Fibroblast of the conjunctiva (primary cell): Measurements from ENCODE around the gene RALY.

Source experiments
- DNase-seq: peaks from one replicate; pipeline ENCODE4 v3.0.0-alpha.2; 2010; ENCODE audit warnings: low read depth

Gene RALY

GRCh38 chr20:33993576-33994221 lies at the start of gene RALY:
TSS of gene RALY (plus strand) at chr20:33993911. CDS start at chr20:34072075, 78,164 bp downstream.
- peak; percentile 8 for DNase-seq

DNA sequence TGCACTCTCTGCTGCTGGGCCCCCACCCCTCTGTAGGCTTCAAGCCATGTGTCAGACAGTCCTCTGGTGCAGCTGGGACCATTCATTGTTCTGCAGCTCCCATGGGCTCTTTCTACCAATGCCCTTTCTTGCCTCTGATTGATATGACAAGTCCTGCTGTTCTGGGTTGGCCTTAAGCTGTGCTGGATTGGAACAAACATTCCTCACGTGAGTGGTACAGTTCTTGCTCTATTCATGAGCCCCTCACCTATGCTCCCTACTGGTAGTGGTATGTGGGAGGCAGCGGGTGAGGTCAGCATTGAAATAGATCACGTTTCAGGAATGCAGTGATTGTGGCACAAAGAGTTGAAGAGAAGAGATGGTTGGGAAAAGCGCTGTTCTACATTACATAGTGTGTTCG lies 48.8 kb upstream of the RALY start:
- DNase-seq = no peak

GRCh38 chr20:33945391-33946081 lies 48.2 kb upstream of the RALY start:
- peak; percentile 55 for DNase-seq

DNA sequence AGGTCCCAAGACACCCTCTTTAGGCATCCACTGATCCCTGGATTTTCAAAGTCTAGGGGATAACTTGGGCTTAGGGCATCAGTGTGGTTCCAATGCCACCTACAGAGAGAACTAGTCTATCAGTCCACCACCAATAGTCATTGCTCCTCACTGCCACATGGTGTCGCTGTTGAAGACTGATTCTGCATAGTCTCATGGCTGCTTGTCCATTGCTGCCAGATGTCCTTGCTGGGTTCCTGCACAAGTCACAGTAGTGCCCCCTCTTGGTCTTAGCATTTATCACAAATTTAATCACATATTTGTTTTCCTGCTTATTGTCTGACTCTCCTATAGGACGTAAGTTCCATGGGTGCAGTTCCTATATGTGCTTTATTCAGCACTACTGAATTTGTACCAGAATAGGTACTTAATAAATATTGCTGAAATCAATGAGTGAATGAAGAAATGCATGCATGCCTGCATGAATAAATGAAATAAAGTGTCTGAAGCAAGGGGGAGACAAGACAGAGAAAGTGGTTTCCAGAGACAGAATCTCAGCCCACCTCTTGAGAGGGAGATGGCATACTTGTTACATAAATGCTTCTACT lies 45.9 kb upstream of the RALY start:
- peak; percentile 23 for DNase-seq

DNA sequence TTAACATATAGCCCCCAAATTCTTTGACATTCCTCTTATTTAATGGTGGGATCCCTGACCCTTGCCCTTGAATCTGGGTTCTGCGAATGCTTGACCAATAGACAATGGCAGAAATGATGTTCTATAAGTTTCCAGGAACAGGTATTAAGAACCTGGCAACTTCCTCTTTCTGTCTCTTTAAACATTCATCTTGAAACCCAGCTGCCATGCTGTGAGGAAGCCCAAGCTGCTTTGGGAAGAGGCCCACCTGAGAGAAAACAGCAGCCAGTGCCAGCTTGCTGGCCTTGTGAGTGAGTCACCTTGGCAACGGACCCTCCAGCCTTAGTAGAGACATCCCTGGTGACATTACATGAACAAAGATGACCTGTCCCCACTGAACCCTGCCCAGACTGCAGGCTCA lies 45.2 kb upstream of the RALY start:
- DNase-seq = no peak

DNA sequence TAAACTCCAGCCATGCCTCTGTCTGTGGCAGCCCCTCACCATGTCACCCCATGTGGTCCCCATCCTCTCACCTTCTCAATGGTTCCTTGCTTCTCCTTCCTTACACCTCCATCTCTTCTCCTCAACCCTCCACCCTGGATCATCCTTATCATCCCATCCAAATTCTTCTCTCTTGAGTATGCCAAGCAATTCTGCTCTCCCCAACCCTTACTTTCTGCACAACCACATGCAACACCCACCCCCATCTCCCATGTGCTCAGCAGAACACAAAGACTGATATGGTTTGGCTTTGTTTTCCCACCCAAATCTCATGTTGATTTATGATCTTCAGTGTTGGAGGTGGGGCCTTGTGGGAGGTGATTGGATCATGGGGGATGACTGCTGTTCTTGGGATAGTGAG lies 42.5 kb upstream of the RALY start:
- no peak for DNase-seq

- DNase-seq = no peak
Measured at GRCh38 chr20:33954504-33954903, 39.2 kb upstream of the RALY start.

- no peak for DNase-seq
Measured at GRCh38 chr20:33963751-33964150, 30.0 kb upstream of the RALY start.

DNA sequence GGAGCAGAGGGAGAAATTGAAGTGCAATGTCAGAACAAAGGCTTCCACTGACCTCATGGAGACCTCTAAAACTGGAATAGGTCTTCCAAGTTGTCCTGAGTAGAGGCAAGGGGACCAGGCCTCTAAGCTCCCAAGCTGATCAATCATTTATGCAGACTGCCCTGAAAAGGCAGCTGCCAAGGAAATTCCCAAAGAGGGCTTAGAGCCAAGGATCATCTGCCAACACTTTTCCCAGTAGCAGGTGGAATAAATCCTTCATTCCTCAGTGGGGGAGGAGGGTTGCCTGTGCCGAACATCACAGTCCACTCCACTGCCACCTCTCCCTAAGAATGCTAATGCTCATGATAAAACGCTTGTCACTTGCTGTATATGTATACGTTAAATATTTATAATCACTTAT lies 29.3 kb upstream of the RALY start:
- no peak for DNase-seq

DNA sequence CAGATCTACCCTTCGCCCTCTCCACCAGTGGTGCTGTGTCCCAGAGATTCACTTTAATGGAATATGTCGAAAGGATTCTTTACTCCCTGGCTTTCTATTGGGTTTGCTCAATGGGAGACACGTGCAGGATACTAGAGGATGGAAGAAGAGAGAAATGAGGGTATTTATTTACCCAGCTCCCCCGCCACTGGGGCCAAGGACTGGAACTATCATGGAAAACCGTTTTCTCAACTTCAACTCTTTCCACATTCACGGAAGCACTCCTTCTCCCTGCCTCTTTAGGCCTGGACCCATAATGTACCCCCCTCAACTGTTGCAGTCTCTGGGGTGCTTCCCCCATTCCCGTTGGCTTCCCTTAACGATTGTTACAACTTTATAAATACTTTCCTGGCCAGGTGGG lies 26.6 kb upstream of the RALY start:
- no peak for DNase-seq

GRCh38 chr20:33969563-33969962 lies 24.1 kb upstream of the RALY start:
- no peak for DNase-seq

- DNase-seq = no peak
Measured at GRCh38 chr20:33970229-33970628, 23.5 kb upstream of the RALY start.

DNA sequence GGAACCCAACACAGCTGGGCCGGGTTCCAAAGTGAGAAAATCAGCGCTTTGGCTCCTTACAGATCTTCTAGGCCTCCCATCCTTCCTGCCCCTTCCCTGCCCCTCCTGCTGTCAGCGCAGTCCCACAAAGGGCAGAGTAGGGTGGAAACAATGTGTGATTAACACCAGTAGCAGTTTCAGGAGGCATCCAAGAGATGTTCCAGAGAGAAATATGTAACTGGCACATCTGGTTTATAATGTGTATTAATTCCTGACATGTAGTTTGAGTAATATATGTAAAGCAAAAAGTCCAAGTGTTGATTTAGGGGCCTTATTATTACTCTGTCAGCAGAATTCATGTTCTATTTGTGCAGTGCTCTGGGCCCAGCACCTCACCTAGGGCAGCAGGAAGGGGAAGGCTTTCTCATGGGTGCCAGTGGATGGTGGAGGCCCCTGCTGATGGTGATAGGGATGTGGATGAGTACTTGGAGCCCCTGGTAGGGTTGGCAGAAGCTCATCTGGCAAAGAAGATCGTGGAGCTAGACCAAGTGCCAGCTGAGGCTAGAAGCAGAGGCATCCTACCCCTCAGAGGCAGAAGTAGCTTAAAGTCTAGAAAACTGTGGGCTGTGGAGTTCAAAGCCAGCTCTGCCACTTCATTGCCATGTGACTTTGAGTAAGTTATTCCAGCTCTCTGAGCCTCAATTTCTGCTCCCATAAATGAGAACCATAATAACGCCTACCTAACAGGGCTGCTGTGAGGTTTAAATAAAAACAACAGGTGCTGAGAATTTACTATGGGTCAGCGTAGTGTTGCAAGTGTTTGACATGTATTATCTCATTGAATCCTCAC lies 22.4 kb upstream of the RALY start:
- DNase-seq = no peak

DNA sequence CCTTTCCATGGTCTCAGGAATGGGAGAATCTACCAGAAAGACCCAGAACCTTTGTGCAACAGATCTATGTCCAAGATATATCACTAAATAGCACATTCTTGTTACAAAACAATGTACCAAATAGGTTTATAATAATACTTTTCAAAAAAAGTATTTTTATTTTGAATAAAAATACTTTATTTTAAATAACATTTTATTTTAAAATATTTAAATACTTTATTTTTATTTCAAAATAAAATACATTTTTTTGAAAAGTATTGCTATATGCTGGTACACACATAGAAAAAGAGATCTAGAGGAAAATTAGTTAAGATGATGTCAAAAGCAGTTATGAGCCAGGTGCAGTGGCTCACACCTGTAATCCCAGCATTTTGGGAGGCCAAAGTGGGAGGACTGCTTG lies 16.8 kb upstream of the RALY start:
- DNase-seq = no peak

DNA sequence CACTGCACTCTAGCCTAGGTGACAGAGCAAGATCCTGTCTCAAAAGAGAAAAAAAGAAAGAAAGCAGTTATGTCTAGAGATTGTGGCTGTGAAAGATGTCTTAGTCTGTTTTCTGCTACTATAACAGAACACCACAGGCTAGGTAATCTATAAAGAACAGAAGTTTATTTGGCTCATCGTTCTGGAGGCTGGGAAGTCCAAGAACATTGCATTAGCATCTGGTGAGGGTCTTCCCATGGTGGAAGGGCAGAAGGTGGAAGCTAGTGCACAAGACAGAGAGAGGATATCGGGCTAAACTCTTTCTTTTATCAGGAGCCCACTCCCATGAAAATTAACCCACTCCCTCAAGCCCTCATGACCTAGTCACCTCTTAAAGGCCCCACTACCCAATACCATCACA lies 16.2 kb upstream of the RALY start:
- DNase-seq = no peak

GRCh38 chr20:33979094-33979493 lies 14.6 kb upstream of the RALY start:
- DNase-seq = no peak

DNA sequence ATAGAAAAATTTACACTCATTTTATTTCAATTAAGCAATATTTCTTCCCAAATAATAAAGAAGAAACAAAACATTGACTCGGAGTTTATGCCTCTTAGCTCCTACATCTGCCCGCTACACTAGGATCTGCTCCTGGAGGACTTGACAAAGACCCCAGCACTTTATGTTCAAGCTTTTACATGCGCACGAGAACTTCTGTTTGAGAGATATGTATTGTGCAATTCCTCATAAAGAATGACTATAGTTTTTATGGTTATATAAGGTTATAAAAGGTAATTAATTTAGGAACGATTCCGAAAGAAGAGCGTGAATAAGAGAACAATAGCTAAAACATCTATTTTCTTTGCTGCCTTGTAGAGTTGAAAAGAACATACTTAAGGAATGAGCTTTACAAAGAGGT lies 12.4 kb upstream of the RALY start:
- no peak for DNase-seq

GRCh38 chr20:33981964-33982363 lies 11.7 kb upstream of the RALY start:
- no peak for DNase-seq

- no peak for DNase-seq
Measured at GRCh38 chr20:33983371-33983770, 10.3 kb upstream of the RALY start.

DNA sequence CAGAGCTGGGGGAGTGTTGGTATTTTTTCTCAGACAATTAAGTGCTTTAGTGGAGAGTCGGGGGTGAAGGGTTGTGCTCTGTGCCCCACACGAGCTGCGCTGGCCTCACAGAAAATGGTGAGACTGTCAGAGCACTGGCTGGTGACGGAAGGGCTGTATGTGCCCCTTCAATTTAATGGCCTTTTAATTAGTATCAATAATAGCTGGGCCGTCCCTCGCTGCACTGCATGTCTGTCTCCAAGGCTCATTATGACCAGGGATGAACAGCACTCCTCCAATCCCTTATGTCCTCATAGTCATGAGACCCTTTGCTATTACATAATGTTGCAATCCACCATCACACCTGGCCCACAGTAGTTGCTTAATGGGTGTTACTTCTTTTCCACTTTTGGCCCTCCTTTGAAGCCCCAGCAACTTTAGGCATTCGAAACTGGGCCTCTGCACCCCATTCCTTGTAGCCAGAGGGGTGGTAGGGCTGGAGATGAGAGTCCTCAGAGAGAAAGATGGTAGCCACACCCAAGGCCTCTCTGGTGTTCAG lies 9.5 kb upstream of the RALY start:
- DNase-seq = no peak

DNA sequence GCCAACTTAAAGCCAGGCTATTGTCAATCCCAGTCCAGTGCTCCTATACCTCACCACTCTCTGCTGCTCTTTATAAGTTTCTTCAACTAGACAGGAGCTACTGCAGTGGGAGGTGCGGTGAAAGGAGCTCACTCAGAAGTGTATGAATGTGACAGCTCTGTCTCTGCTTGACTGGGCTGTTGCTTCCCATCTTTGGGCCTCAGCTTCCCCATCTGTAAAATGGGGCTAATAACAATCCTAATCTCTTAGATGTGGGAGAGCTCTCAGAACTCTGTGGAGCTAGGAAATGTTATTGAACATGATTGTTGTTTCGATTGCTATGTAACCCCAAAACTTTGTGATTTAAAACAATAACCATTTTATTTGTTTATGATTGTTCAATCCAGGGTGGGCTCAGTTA lies 8.4 kb upstream of the RALY start:
- no peak for DNase-seq

DNA sequence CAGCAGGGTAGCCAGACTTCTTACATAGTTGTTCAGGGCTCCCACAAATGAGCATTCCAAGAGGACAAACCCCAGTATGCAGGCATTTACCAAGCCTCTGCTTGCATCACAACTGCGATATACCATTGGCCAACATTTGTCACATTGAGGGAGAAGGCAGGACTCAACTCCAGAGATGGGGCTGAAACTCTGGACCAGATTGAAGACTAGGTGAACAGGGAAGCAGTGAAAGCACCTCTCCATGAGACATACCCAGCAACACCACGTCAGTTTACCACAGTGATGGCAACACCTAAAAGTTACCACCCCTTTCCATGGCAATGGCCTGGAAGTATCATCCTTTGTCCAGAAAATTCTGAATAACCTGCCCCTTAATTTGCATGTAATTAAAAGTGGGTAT lies 7.9 kb upstream of the RALY start:
- DNase-seq = no peak
